ENCODE data around the gene NSDHL.

NSDHL gene

GRCh38 chrX:152917656-152918579 lies 87.1 kb downstream of the NSDHL start:
- TF ChIP-seq ZFX (IDR thresholded peaks at IDR 0.05) (no peak), CTCF (conservative IDR thresholded peaks at IDR 0.05) (no peak)
- H3K27ac ChIP-seq: no peak overlapping the region

- no peak for TF ChIP-seq CTCF (conservative IDR thresholded peaks at IDR 0.05)
- no peak for TF ChIP-seq ZFX (IDR thresholded peaks at IDR 0.05)
- H3K27ac ChIP-seq: no peak overlapping the region
These were observed 87.8 kb downstream of the NSDHL start for GRCh38 chrX:152918707-152919106.
